ENCODE measurements around the gene WWOX.

DNA sequence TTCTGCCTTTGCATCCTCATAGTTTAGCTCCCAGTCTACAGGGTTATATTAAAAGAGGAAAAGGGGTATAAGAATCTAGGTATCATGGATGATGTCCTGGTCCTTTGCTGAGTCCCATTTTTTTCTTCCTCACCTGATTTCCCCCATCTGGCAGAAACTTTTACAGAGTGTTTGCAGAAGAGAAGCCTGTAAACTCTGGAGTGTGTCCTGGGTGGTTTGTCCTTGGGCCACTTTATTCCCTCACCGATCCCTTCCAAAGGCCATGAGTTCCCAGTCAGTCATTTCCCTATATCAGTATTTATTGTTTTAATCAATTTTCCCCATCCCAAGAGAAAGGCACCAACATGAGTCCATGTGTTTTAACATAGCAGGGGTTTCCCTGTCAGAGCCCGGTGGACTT is 638.2 kb downstream of the WWOX start:
- no peak for TF ChIP-seq EP300 (IDR thresholded peaks at IDR 0.05)
- TF ChIP-seq, protein P1, sequence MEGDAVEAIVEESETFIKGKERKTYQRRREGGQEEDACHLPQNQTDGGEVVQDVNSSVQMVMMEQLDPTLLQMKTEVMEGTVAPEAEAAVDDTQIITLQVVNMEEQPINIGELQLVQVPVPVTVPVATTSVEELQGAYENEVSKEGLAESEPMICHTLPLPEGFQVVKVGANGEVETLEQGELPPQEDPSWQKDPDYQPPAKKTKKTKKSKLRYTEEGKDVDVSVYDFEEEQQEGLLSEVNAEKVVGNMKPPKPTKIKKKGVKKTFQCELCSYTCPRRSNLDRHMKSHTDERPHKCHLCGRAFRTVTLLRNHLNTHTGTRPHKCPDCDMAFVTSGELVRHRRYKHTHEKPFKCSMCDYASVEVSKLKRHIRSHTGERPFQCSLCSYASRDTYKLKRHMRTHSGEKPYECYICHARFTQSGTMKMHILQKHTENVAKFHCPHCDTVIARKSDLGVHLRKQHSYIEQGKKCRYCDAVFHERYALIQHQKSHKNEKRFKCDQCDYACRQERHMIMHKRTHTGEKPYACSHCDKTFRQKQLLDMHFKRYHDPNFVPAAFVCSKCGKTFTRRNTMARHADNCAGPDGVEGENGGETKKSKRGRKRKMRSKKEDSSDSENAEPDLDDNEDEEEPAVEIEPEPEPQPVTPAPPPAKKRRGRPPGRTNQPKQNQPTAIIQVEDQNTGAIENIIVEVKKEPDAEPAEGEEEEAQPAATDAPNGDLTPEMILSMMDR (IDR thresholded peaks at IDR 0.05): no peak
- TF ChIP-seq POLR2A (IDR thresholded peaks at IDR 0.05): no peak
